ENCODE measurements around the gene IPMK.
"Not testable (repeated sequence)": the region's sequence is repeated elsewhere in the genome, so short reads cannot be mapped to it uniquely, and the experiment has no call there.

The IPMK gene

DNA sequence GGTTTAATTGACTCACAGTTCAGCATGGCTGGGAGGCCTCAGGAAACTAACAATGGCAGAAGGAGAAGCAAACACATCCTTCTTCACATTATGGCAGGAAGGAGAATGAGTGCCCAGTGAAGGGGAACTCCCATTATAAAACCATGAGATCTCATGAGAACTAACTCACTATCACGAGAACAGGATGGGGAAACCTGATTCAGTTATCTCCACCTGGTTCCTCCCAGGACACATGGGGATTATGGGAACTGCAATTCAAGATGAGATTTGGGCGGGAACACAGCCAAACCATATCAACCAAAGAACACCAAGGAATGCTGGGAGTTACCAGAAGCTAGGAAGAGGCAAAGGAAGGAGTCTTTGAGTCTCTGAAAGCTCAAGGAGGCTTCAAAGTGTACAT, 94.3 kb downstream of the IPMK start:
- DNase-seq (ENCODE audit: extremely low read depth, insufficient read length), result no peak
- Histone ChIP-seq H3K27me3 (replicated peaks; ENCODE audit: control insufficient read depth, insufficient read depth, low read length) (no peaks in the 10 kb centered on the region), H3K36me3 (ENCODE audit: control insufficient read depth, insufficient read depth, low read length) (no peaks in the 10 kb centered on the region), H3K4me3 (replicated peaks; ENCODE audit: low read depth, low read length) (no peak overlapping the region)
- TF ChIP-seq, protein P1, sequence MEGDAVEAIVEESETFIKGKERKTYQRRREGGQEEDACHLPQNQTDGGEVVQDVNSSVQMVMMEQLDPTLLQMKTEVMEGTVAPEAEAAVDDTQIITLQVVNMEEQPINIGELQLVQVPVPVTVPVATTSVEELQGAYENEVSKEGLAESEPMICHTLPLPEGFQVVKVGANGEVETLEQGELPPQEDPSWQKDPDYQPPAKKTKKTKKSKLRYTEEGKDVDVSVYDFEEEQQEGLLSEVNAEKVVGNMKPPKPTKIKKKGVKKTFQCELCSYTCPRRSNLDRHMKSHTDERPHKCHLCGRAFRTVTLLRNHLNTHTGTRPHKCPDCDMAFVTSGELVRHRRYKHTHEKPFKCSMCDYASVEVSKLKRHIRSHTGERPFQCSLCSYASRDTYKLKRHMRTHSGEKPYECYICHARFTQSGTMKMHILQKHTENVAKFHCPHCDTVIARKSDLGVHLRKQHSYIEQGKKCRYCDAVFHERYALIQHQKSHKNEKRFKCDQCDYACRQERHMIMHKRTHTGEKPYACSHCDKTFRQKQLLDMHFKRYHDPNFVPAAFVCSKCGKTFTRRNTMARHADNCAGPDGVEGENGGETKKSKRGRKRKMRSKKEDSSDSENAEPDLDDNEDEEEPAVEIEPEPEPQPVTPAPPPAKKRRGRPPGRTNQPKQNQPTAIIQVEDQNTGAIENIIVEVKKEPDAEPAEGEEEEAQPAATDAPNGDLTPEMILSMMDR (IDR thresholded peaks at IDR 0.05; ENCODE audit: insufficient read depth, low read length, poor library complexity, severe bottlenecking), result no peak

- no peaks in the 10 kb centered on the region for H3K27me3 ChIP-seq (replicated peaks; ENCODE audit: control insufficient read depth, insufficient read depth, low read length)
- no peak for DNase-seq (ENCODE audit: extremely low read depth, insufficient read length)
- no peak overlapping the region for H3K4me3 ChIP-seq (replicated peaks; ENCODE audit: low read depth, low read length)
- H3K36me3 ChIP-seq (ENCODE audit: control insufficient read depth, insufficient read depth, low read length), result no peaks in the 10 kb centered on the region
- TF ChIP-seq, protein P1 (IDR thresholded peaks at IDR 0.05; ENCODE audit: insufficient read depth, low read length, poor library complexity, severe bottlenecking), result no peak
These were observed 96.5 kb downstream of the IPMK start for GRCh38 chr10:58171146-58171545.

GRCh38 chr10:58164517-58164916, 103.2 kb downstream of the IPMK start:
- no peak for DNase-seq (ENCODE audit: extremely low read depth, insufficient read length)
- H3K36me3 ChIP-seq (ENCODE audit: control insufficient read depth, insufficient read depth, low read length), result no peaks in the 10 kb centered on the region
- TF ChIP-seq, protein P1 (IDR thresholded peaks at IDR 0.05; ENCODE audit: insufficient read depth, low read length, poor library complexity, severe bottlenecking), result no peak
- H3K4me3 ChIP-seq (replicated peaks; ENCODE audit: low read depth, low read length), result no peak overlapping the region
- no peaks in the 10 kb centered on the region for H3K27me3 ChIP-seq (replicated peaks; ENCODE audit: control insufficient read depth, insufficient read depth, low read length)

DNA sequence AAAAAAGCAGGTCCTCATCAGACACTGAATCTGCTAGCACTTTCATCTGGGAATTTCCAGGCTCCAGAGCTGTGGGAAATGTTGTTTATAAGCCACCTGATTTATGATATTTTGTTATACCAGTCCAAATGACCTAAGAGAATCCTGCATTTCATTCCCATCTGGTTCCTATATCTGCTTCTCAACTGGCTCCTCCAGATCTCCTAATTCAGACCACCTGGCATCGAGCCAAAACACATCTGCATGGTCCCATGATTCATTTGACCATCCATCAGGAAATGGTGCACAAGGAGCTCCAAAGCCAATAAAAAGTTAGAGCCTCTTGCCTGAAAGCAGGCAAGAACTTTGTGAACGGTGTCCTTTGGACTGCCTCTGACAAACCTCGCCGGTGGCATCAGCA, 108.9 kb downstream of the IPMK start:
- TF ChIP-seq, protein P1 (IDR thresholded peaks at IDR 0.05; ENCODE audit: insufficient read depth, low read length, poor library complexity, severe bottlenecking), result no peak
- Histone ChIP-seq H3K27me3 (replicated peaks; ENCODE audit: control insufficient read depth, insufficient read depth, low read length) (no peaks in the 10 kb centered on the region), H3K36me3 (ENCODE audit: control insufficient read depth, insufficient read depth, low read length) (no peaks in the 10 kb centered on the region), H3K4me3 (replicated peaks; ENCODE audit: low read depth, low read length) (no peak overlapping the region)
- no peak for DNase-seq (ENCODE audit: extremely low read depth, insufficient read length)

DNA sequence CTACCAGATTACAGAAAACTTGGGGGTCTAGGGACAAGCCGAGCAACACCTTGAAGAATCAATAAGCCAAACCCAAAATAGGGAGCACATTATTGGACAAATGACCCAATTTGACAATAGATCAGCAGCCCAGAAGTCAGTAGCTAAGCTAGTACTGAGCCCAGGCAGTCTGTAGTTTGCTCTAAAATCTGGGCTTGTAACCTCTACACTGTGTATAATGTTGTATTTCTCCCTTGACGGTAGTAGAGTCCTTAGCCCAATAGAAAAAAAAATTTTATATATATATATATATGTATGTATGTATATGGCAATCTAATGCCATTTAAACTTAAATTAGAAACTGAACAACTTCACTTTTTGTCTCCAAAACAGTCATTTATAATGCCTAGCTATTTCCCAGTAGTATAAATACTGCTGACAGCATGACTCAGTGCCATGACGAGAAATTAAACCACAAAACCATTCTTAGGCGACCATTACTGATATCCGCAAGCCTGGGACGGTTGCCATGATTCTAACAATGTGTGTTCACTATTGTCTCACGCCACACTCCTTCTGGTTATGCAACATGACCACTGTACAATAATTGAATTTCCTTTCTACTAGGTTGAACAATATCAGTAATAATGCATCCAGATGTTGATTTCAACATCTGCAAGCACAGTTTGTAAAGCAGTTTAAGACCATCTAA, 110.5 kb downstream of the IPMK start:
- no peaks in the 10 kb centered on the region for H3K36me3 ChIP-seq (ENCODE audit: control insufficient read depth, insufficient read depth, low read length)
- no peak for DNase-seq (ENCODE audit: extremely low read depth, insufficient read length)
- TF ChIP-seq, protein P1 (IDR thresholded peaks at IDR 0.05; ENCODE audit: insufficient read depth, low read length, poor library complexity, severe bottlenecking), result no peak
- H3K4me3 ChIP-seq (replicated peaks; ENCODE audit: low read depth, low read length), result no peak overlapping the region
- no peaks in the 10 kb centered on the region for H3K27me3 ChIP-seq (replicated peaks; ENCODE audit: control insufficient read depth, insufficient read depth, low read length)

DNA sequence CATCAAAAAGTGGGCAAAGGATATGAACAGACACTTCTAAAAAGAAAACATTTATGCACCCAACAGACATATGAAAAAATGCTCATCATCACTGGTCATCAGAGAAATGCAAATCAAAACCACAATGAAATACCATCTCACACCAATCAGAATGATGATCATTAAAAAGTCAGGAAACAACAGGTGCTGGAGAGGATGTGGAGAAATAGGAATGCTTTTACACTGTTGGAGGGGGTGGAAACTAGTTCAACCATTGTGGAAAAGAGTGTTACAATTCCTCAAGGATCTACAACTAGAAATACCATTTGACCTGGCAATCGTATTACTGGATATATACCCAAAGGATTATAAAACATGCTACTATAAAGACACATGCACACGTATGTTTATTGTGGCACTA, 111.8 kb downstream of the IPMK start:
- not testable (repeated sequence) for DNase-seq (ENCODE audit: extremely low read depth, insufficient read length); H3K27me3 ChIP-seq (replicated peaks; ENCODE audit: control insufficient read depth, insufficient read depth, low read length); H3K36me3 ChIP-seq (ENCODE audit: control insufficient read depth, insufficient read depth, low read length); H3K4me3 ChIP-seq (replicated peaks; ENCODE audit: low read depth, low read length)
